HEK293T (cell line): Measurements from ENCODE around the gene CHP1.

Experiments used
- BHLHE40 ChIP-seq: fragments of 450-650 bp; IDR thresholded peaks from 2 replicates; pipeline ENCODE4 v1.6.1; 2016; ENCODE audit warnings: mild to moderate bottlenecking, moderate library complexity, borderline replicate concordance
- CTBP1 ChIP-seq: fragments of 450-650 bp; IDR thresholded peaks from 2 replicates; pipeline ENCODE4 v1.6.1; 2016; ENCODE audit warnings: borderline replicate concordance
- ELF4 ChIP-seq: fragments of 450-650 bp; IDR thresholded peaks from 2 replicates; pipeline ENCODE4 v1.6.1; 2017; ENCODE audit warnings: antibody characterized with exemption
- FOXA1 ChIP-seq: fragments of 450-650 bp; IDR thresholded peaks from 2 replicates; pipeline ENCODE4 v1.6.1; 2016; ENCODE audit warnings: mild to moderate bottlenecking
- FOXK2 ChIP-seq: fragments of 450-650 bp; IDR thresholded peaks from 2 replicates; pipeline ENCODE4 v1.6.1; 2016; ENCODE audit warnings: mild to moderate bottlenecking
- FOXM1 ChIP-seq: fragments of 450-650 bp; IDR thresholded peaks from 2 replicates; pipeline ENCODE4 v1.6.1; 2017; ENCODE audit warnings: mild to moderate bottlenecking, borderline replicate concordance
- HDGF ChIP-seq: fragments of 450-650 bp; IDR thresholded peaks from 2 replicates; pipeline ENCODE4 v1.6.1; 2017; ENCODE audit warnings: antibody characterized with exemption, borderline replicate concordance
- LEF1 ChIP-seq: fragments of 450-650 bp; IDR thresholded peaks from 2 replicates; pipeline ENCODE4 v1.6.1; 2017; ENCODE audit warnings: mild to moderate bottlenecking, borderline replicate concordance
- NFRKB ChIP-seq: fragments of 450-650 bp; IDR thresholded peaks from 2 replicates; pipeline ENCODE4 v1.6.1; 2016; ENCODE audit warnings: mild to moderate bottlenecking, moderate library complexity
- SP1 ChIP-seq: fragments of 450-650 bp; IDR thresholded peaks from 2 replicates; pipeline ENCODE4 v1.6.1; 2017
- SUZ12 ChIP-seq: fragments of 450-650 bp; IDR thresholded peaks from 2 replicates; pipeline ENCODE4 v1.6.1; 2016; ENCODE audit warnings: mild to moderate bottlenecking
- ZNF384 ChIP-seq: fragments of 450-650 bp; IDR thresholded peaks from 2 replicates; pipeline ENCODE4 v1.6.1; 2016

- TF ChIP-seq NFRKB, result no peak
- TF ChIP-seq ZNF384, result no peak
- no peak for TF ChIP-seq CTBP1
- TF ChIP-seq ELF4, result no peak
- TF ChIP-seq FOXA1, result no peak
- TF ChIP-seq SUZ12, result no peak
- no peak for TF ChIP-seq LEF1
- TF ChIP-seq SP1, result no peak
- TF ChIP-seq BHLHE40, result no peak
- TF ChIP-seq FOXM1, result no peak
- TF ChIP-seq HDGF, result no peak
- TF ChIP-seq FOXK2, result no peak
Measured at GRCh38 chr15:41258750-41259471, 27.8 kb downstream of the CHP1 start.
